ENCODE measurements around the gene KCNJ18. TPM values are rescaled to one million over a fixed set of nuclear protein-coding genes. Genes with fewer than 3 reads are reported as not detected.
A peak's percentile ranks its signal among the peaks of the same experiment; 100 is the strongest.
"Not testable (repeated sequence)": the region's sequence is repeated elsewhere in the genome, so short reads cannot be mapped to it uniquely, and the experiment has no call there.

Gene KCNJ18
- total RNA-seq, 1 experiment from 2014 or later: not detected

DNA sequence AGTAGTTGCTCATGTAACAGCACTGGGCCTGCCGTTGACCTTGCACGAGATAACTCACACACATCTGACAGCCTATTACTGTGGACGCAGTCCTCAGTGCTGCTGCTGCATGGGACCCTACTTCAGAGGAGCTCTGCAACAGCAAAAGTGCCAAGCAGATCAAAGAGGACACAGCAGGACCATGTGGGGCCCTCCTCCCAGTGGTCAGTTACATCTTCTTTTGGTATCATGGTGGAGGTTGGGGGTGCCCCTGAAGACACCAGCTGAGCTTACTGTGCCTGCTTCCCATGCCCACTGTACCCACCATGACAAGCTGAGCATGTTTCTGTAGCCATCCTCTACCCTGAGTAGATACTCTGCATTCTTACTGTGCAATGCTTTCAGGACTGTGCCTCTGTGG is 41.6 kb downstream of the KCNJ18 start:
- DNase-seq (ENCODE audit: low read depth in 1 of 2, low spot score in 2 of 2); H3K27ac ChIP-seq; H3K4me1 ChIP-seq (replicated peaks); H3K27me3 ChIP-seq (replicated peaks); H3K9me3 ChIP-seq (replicated peaks); H3K36me3 ChIP-seq; H3K4me3 ChIP-seq: not testable (repeated sequence)

DNA sequence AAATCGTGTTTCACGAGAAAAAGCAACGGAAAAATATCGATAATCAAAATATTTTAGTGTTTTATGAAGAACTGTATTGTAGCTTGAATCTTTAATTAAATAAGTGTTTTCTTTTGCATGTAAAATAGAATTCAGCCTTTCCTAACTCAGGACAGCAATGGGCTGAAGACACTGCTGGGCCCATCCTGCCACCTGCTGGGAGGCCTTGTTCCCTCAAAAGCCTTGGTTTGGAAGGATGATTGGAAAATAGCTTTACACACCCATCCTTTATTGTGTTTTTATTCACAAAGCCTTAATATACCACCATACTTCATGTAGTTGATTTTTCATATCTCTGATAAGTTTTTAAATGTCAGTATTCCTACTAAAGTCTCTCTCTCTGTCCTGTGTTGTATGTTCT is 43.5 kb downstream of the KCNJ18 start:
- H3K27ac ChIP-seq; H3K4me3 ChIP-seq; H3K9me3 ChIP-seq (replicated peaks); DNase-seq (ENCODE audit: low read depth in 1 of 2, low spot score in 2 of 2); H3K27me3 ChIP-seq (replicated peaks); H3K4me1 ChIP-seq (replicated peaks); H3K36me3 ChIP-seq: not testable (repeated sequence)

DNA sequence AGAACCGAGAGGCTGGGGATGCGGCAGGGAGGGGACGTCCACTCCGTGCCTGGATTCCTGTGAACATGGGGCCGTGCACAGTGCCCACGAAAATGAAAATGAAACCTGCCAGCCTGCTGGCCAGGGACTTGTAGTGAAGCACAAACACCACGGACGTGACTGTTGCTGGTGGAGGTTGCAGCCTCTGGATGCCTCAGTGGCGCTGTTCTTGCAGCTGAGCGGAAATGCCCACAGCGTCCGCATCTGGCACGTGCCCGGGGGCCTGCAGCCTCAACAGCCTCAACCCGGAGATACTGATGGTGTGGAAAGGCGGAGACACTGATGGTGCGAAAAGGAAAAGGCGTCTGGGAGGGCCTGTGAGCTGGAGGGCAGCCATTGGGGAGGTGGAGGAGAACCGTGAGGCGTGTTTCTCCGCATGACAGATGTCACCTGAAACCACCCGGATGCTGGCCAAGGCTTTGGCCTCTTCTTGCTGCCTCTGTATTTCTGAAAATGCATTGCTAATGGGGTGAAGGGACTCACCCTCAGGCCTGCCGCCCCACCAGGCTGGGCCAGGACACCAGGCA is 44.8 kb downstream of the KCNJ18 start:
- H3K4me1 ChIP-seq (replicated peaks); DNase-seq (ENCODE audit: low read depth in 1 of 2, low spot score in 2 of 2); H3K4me3 ChIP-seq; H3K9me3 ChIP-seq (replicated peaks); H3K27ac ChIP-seq; H3K36me3 ChIP-seq; H3K27me3 ChIP-seq (replicated peaks): not testable (repeated sequence)

DNA sequence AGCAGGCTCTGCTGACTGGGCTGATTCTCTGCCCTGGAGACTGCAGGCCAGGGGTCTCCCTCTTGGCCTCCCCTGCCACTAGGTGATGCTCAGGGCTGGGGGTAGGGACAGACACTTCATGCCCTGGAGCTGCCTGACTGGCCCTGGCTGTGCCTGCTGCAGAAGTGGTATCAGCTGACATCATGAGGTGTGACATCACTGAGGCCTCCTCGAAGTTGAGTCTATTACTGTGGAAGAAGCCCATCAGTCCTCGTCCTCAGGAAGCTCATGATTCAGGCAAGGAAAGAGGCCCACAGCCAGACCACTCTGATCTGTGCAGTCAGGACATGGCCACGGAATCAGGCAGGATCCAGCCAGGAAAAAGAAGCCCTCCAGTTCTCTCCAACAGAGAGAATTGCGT is 45.9 kb downstream of the KCNJ18 start:
- H3K27ac ChIP-seq; DNase-seq (ENCODE audit: low read depth in 1 of 2, low spot score in 2 of 2); H3K36me3 ChIP-seq; H3K4me1 ChIP-seq (replicated peaks); H3K4me3 ChIP-seq; H3K27me3 ChIP-seq (replicated peaks); H3K9me3 ChIP-seq (replicated peaks): not testable (repeated sequence)

DNA sequence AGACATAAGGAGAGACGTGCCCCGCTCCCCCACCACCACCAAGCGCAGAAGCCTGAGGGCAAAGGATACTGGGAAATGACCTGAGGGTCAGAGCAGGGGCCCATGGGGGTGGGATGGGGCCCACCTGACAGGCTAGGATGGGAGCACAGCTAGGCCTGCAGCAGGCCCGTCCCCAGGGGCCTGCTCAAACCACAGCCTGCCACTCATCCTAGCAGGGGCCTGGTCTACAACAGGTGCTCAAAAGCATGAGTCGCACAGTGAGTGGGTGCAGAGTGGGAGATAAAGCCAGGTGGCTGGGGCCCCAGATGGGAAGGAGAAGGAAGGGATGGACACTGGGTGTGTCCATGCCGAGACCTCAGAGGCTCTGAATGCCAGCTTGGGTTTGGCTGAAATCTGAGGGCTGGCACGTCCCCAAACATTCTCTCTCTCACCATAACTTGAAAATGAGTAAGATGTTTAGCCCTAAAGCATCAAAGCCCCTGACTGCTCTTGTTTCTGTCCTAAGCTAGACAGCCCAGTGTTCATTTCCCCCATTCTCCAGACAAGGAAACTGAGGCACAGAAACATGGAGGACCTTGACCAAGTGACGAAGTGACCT is 46.7 kb downstream of the KCNJ18 start:
- not testable (repeated sequence) for H3K4me1 ChIP-seq (replicated peaks); H3K27me3 ChIP-seq (replicated peaks); H3K9me3 ChIP-seq (replicated peaks); H3K27ac ChIP-seq; H3K36me3 ChIP-seq; H3K4me3 ChIP-seq
- DNase-seq (ENCODE audit: low read depth in 1 of 2, low spot score in 2 of 2): peak in 1 of 2 experiments; percentile 11

DNA sequence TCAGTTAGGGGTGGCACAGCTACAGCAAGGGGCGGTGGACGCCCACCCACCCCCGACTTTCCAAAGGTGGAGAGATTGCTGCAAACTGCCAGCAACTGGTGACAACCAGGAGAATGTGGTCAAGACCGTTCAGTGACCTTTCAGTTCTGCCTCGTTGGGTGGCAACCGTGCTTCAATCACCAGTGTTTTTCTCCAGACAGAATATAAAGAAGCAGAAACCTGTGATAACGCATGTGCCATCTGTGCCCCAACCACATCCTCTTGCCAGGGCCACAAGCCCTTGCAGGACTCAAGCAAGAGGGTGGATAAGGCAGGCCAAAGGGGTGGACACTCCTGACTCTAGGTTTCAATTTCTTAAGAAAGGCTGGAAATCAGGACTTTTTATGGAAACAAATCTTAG is 47.2 kb downstream of the KCNJ18 start:
- H3K9me3 ChIP-seq (replicated peaks); H3K4me1 ChIP-seq (replicated peaks); H3K27ac ChIP-seq; DNase-seq (ENCODE audit: low read depth in 1 of 2, low spot score in 2 of 2); H3K4me3 ChIP-seq; H3K36me3 ChIP-seq; H3K27me3 ChIP-seq (replicated peaks): not testable (repeated sequence)

DNA sequence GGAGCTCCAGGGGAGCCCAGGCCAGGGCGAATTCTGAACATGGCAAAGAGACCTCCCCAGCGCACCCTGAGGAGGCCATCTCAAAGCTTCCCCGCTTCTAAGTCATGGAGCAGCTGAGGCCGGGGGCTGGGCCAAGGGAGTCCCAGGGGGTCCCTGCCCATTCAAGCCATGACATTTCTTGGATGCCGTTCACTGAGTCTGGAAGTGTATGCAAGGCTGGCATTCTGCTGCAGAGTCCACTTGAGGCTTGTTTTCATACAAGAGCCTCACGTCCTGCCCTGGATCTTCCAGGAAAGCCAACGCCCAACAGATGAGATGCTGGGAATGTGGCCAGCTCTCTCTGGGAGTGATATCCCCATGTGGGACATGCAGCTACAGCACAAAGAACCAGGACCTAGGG is 48.5 kb downstream of the KCNJ18 start:
- H3K36me3 ChIP-seq; H3K27ac ChIP-seq; DNase-seq (ENCODE audit: low read depth in 1 of 2, low spot score in 2 of 2); H3K4me1 ChIP-seq (replicated peaks); H3K27me3 ChIP-seq (replicated peaks); H3K9me3 ChIP-seq (replicated peaks); H3K4me3 ChIP-seq: not testable (repeated sequence)

DNA sequence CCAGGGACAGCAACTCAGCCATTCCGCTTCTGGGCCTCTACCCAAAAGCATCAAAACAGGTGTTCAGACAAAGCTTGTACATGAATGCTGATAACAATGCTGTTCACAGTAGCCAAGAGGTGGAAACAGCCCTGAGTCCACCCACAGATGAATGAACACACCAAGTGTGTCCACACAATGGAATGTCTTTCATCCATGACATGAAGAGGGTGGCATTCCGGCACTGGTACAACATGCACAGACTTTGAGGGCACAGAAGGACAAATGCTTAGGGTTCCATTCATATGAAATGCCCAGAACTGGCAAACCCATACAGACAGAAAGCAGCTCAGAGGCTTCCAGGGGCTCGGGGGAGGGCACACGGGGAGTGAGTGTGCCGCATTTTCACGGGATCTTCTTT is 49.2 kb downstream of the KCNJ18 start:
- not testable (repeated sequence) for H3K36me3 ChIP-seq; H3K4me1 ChIP-seq (replicated peaks); H3K9me3 ChIP-seq (replicated peaks); H3K27me3 ChIP-seq (replicated peaks); DNase-seq (ENCODE audit: low read depth in 1 of 2, low spot score in 2 of 2); H3K4me3 ChIP-seq; H3K27ac ChIP-seq

DNA sequence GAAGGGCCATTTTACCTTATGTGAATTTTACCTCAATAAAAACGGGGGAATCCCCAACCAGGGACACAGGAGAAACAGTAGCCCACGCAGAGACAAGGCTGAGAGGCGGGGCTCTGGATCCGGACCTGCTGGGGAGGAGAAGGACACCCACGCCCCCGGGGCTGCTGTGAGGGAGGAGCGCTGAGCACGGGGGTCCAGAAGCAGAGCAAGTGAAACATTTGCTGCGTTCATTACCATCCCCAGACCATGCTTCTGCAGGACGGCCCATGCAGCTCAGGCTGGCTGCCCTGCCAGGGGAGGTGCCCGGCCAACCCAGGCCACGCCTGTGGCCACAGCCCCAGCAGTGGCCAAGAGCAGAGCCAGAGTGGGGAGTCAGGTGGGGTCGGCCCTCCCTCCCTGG is 50.0 kb downstream of the KCNJ18 start:
- no peaks in the 10 kb centered on the region for H3K4me1 ChIP-seq (replicated peaks)
- no peaks in the 10 kb centered on the region for H3K9me3 ChIP-seq (replicated peaks)
- DNase-seq (ENCODE audit: low read depth in 1 of 2, low spot score in 2 of 2): no peak
- no peak overlapping the region for H3K27ac ChIP-seq
- no peaks in the 10 kb centered on the region for H3K27me3 ChIP-seq (replicated peaks)
- no peak overlapping the region for H3K4me3 ChIP-seq
- H3K36me3 ChIP-seq: no peaks in the 10 kb centered on the region

DNA sequence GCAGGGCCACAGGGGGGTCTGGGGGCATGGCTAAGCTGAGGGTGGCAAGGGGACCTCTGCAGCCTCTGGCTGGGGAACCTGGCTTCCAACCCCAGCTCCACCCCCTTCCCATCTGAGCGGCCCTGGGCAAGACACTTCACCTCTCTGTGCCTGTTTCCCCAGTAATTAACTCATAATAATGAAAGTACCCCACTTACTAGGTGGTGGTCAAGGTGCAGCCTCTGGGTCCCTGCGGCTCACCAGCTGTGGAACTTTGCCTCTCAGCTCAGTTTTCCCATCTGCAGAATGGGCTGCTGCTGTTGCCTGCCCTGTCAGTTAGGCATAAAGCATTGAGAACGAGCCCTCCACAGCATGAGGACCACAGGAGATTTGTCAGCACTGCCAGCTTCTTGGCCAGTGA is 51.8 kb downstream of the KCNJ18 start:
- H3K4me1 ChIP-seq (replicated peaks); H3K9me3 ChIP-seq (replicated peaks); H3K36me3 ChIP-seq; H3K4me3 ChIP-seq; H3K27me3 ChIP-seq (replicated peaks); DNase-seq (ENCODE audit: low read depth in 1 of 2, low spot score in 2 of 2); H3K27ac ChIP-seq: not testable (repeated sequence)

DNA sequence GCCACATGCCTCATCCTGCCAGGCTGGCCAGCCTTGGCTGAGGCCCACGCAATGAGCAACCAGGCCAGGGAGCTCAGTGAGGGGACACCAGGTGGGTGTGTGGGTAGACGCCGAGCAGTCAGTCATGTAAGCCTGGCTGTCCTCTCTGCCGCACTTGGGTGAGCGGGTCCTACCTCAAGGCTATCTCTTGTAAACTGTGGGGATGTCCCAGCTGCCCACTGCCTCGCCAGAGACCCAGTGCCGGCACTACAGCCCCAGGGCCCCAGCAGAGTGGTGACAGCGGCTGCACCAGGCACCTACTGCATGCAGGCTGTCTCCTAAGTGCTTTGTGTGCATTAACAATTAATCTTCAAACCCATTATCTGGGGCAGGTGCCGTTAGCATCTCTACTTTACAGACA is 52.3 kb downstream of the KCNJ18 start:
- not testable (repeated sequence) for H3K4me3 ChIP-seq; H3K27me3 ChIP-seq (replicated peaks); H3K36me3 ChIP-seq; H3K27ac ChIP-seq; DNase-seq (ENCODE audit: low read depth in 1 of 2, low spot score in 2 of 2); H3K4me1 ChIP-seq (replicated peaks); H3K9me3 ChIP-seq (replicated peaks)

DNA sequence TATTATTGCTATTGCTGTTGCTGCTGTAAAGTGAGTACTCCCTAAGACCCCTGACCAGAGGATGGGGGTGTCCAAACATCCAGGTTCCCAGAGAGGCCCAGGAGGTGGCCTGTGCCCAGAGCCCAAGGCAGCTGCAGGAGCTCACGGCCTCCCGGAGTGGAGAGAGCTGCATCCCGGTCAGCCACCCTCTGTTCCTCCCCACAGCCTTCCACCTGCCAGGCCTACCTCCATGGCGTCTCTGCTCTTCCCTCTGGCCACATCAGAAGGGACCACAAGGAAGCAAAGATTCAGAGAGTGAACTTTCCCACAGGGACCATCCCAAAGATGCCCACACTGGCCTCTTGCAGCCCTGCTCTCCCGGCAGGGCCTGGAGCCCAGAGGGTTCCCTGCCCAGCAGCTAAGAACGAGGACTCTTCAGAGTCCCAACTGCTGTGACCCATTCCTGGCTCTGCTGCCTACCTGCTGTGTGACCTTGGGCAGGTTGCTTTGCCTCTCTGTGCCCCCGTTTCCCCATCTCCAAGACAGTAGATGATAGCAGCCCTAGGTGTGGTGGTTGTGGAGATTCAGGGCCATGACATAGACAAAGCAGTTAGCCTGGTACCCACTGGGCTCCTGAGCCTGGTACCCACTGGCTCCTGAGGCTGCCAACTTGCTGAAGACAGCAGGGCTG is 53.2 kb downstream of the KCNJ18 start:
- not testable (repeated sequence) for DNase-seq (ENCODE audit: low read depth in 1 of 2, low spot score in 2 of 2); H3K27ac ChIP-seq; H3K36me3 ChIP-seq; H3K27me3 ChIP-seq (replicated peaks); H3K9me3 ChIP-seq (replicated peaks); H3K4me1 ChIP-seq (replicated peaks); H3K4me3 ChIP-seq

DNA sequence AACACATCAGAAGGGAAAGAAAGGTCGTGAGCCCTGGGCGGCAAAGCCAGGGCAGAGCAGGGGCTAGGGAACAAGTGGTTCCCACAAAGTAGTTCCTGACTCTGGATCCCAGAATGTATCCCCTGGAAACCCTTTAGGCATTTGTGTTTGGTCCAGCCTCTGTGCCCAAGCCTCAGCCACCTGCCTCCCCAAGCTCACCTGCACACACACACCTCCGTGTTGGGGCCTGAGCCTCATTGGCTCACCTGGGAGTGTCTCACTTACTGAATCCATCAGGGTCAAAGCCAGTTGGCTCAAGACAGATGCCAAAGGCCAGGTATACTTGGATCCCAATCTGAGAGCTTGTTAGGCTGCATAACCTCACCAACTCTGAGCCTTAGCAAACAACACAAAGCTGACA is 54.1 kb downstream of the KCNJ18 start:
- not testable (repeated sequence) for H3K36me3 ChIP-seq; H3K4me3 ChIP-seq; H3K27ac ChIP-seq; H3K4me1 ChIP-seq (replicated peaks); H3K27me3 ChIP-seq (replicated peaks); H3K9me3 ChIP-seq (replicated peaks)
- peak in 1 of 2 experiments; percentile 6 for DNase-seq (ENCODE audit: low read depth in 1 of 2, low spot score in 2 of 2)

DNA sequence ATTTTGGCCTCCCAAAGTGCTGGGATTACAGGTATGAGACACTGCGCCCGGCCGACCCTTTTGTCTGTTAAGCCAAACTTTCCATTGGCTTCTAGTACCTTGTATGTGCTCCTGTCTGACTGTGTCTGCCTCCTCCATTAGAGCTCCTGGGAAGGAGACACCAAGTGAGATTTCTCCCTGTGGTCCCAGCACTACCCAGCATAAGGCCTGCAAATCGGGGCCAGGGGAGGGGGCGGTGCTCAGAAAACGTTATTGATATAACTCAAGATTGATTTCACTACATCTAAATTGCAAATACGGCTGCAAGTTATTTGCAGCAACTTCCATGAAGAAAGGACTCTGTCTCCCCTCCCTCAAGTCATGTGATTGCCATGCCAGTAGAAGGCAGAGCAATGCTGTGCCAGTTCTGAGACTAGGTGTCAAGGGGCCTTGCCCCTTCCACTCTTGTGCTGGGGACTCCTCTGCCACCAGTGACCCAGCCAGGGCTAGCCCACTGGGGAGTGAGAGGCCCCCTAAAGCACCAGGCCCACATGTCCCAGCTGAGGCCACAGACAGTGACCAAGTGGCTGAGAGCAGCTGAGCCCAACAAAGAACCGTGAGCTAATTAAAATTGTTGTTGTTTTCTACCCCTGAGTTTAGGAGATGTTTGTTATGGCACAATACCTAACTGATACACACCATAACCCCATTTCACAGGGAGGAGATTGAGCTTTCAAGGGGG is 55.0 kb downstream of the KCNJ18 start:
- H3K4me1 ChIP-seq (replicated peaks); H3K27ac ChIP-seq; H3K36me3 ChIP-seq; H3K4me3 ChIP-seq; H3K27me3 ChIP-seq (replicated peaks); H3K9me3 ChIP-seq (replicated peaks); DNase-seq (ENCODE audit: low read depth in 1 of 2, low spot score in 2 of 2): not testable (repeated sequence)
